ENCODE results near the gene SLC39A2.
"Not testable (repeated sequence)": the region's sequence is repeated elsewhere in the genome, so short reads cannot be mapped to it uniquely, and the experiment has no call there.

SLC39A2 gene

GRCh38 chr14:20998674-20999366 lies at the start of gene SLC39A2:
TSS of gene SLC39A2 (plus strand) at chr14:20999293. CDS start at chr14:20999447, 154 bp downstream.
- peak in 1 of 58 donors; percentile 11 for DNase-seq

GRCh38 chr14:20954736-20955537 lies 44.2 kb upstream of the SLC39A2 start, which contains the start of gene RNASE2:
TSS of gene RNASE2 (plus strand) at chr14:20955487. CDS start at chr14:20955772, 285 bp downstream.
- peak in 7 of 58 donors; percentile 4 to 37 (median 12) for DNase-seq

GRCh38 chr14:20955538-20955873 lies 43.6 kb upstream of the SLC39A2 start:
- peak in 5 of 58 donors; percentile 3 to 37 (median 21) for DNase-seq

- no peak for DNase-seq
Observed at GRCh38 chr14:20956376-20956976, 42.6 kb upstream of the SLC39A2 start.

GRCh38 chr14:20958946-20959345 lies 40.1 kb upstream of the SLC39A2 start:
- DNase-seq: not testable (repeated sequence)

- no peak for DNase-seq
Observed at GRCh38 chr14:20969336-20969735, 29.8 kb upstream of the SLC39A2 start.

- DNase-seq: no peak
Observed at GRCh38 chr14:20970647-20970982, 28.5 kb upstream of the SLC39A2 start.

- DNase-seq: peak in 57 of 58 donors; percentile 27 to 85 (median 73)
Observed at GRCh38 chr14:20970983-20971704, 27.9 kb upstream of the SLC39A2 start.

- no peak for DNase-seq
Observed at GRCh38 chr14:20971705-20972021, 27.4 kb upstream of the SLC39A2 start.

GRCh38 chr14:20973501-20973900 lies 25.6 kb upstream of the SLC39A2 start:
- DNase-seq: no peak

GRCh38 chr14:20976291-20976690 lies 22.8 kb upstream of the SLC39A2 start:
- no peak for DNase-seq

- no peak for DNase-seq
Observed at GRCh38 chr14:20978687-20979086, 20.4 kb upstream of the SLC39A2 start.

- DNase-seq: no peak
Observed at GRCh38 chr14:20980906-20981305, 18.2 kb upstream of the SLC39A2 start.

- DNase-seq: no peak
Observed at GRCh38 chr14:20982646-20983369, 16.3 kb upstream of the SLC39A2 start.

- not testable (repeated sequence) for DNase-seq
Observed at GRCh38 chr14:20985650-20986049, 13.4 kb upstream of the SLC39A2 start.

GRCh38 chr14:20986811-20987210 lies 12.3 kb upstream of the SLC39A2 start:
- peak in 5 of 58 donors; percentile 0 to 46 (median 5) for DNase-seq

GRCh38 chr14:20988717-20989470 lies 10.2 kb upstream of the SLC39A2 start:
- peak in 2 of 58 donors; percentile 4 to 6 for DNase-seq

- no peak for DNase-seq
Observed at GRCh38 chr14:20989471-20989786, 9.7 kb upstream of the SLC39A2 start.

GRCh38 chr14:20989787-20990600 lies 9.1 kb upstream of the SLC39A2 start, which contains the start of gene METTL17:
TSS of gene METTL17 (plus strand) at chr14:20989980. CDS start at chr14:20990003, 23 bp downstream.
- DNase-seq: peak; percentile 53 to 96 (median 86)
